HG02885 (cell line): ENCODE results near the gene FMNL2.

Experiments
- ATAC-seq: cut with Tn5 transposase; IDR thresholded peaks from one replicate; pipeline ENCODE4 v1.9.1; 2021; ENCODE audit warnings: mild to moderate bottlenecking; ENCODE audit not compliant: unreplicated experiment, poor library complexity

Gene FMNL2

DNA sequence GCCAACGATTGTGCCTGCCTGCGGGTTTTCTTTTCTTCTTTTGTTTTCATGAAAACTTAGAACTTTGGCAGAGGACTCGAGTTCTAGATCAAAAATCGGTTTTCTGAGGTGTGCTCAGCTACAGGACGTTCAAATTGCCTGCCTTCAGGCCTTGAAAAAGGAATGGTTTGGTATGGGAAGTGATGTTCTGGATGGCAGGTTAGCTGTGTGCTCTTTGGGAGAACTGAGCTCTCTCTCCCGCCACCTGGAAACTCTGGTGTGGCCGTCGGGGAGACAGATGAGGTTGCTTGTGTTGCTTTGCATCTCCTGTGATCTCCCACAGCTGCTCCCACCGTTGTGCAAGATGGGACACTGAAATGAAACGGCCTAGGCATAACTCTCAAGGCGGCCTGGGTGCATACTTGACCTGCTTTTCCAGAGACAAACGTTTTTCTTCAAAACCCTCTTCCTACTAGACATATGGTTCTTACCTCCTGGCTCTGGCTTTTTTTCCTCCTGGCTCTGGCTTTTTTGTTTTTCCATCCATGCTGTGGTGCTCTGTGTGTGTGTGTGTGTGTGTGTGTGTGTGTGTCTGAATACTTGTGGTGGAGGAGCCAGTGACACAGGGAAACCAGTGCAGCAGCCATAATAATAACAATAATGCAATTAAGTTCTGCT, 2.0 kb downstream of the FMNL2 start:
- ATAC-seq: no peak

DNA sequence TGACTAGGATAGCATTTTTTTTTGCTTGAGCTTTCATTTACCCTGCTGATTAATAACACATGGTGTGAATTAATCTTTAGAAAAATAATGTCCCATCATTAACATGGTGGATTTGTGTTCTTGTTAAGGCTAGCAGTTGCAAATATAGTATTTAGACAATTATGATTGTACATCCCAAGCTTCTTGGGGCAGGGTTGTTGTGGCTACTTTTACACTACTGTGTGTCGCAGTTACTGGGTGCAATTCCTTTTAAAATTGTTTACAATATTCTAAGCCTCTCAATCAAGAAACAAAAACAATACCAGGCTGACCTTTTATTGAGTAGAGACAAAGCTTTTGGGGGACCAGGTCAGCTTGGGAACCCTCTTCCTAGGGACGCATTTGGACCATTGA, 2.5 kb downstream of the FMNL2 start:
- no peak for ATAC-seq

DNA sequence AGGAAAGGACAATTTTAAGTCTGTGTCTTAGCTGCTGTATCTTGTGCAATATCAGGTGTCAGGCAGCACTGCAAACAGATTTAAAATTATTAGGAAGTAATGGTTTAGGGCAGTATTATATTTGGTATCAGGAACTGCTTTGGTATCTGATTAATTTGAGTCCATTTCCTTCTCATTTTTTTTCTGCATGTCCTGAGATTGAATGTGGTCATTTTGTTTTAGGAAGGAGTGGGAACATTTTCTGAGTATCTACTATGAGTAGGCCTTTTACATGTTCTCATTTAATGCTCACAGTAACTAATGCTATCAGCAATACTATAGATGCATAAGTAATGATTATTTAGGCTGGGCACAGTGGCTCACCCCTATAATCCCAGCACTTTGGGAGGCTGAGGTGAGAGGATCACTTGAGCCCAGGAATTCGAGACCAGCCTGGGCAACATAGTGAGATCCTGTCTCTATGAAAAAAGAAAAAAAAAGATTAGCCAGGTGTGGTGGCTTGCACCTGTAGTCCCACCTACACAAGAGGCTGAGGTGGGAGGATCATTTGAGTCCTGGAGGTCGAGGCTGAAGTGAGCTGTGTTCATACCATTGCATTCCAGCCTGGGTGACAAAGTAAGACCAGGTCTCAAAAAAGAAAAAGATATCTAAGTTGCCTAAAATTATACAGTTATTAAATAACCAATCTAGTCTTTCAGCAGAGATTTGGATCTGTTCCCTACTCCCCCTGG, 4.7 kb downstream of the FMNL2 start:
- ATAC-seq: no peak

- ATAC-seq: no peak
Measured at GRCh38 chr2:152342259-152343046, 7.5 kb downstream of the FMNL2 start.

GRCh38 chr2:152343426-152343825, 8.5 kb downstream of the FMNL2 start:
- no peak for ATAC-seq

DNA sequence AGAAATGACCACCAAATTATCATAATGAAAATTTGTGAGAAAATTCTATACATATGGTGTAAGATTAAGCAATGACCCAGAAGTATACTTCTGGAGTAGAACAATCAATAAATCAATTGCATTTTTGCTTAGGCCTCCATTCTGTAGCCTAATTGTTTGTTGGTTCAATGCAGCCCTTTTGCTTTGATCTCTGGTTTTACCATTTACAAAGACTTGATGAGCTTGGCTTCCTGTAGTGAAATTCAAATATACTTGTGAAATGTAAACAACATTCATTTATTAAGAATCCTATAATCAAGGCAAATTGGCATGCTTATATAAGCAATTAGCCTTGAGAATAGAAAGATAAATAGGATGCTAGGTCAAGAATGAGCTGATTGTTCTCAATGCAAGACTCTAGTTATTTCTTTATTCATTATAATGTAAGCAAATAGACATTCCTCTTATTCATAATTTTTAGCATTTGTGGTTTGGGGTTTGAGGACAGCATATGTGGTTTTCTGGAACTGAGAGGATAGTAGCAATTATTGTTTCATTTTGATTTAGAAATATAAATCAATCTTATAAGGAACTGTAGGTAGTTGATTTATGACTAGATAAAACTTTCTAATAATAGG, 9.7 kb downstream of the FMNL2 start:
- no peak for ATAC-seq

GRCh38 chr2:152347076-152347475, 12.1 kb downstream of the FMNL2 start:
- no peak for ATAC-seq

DNA sequence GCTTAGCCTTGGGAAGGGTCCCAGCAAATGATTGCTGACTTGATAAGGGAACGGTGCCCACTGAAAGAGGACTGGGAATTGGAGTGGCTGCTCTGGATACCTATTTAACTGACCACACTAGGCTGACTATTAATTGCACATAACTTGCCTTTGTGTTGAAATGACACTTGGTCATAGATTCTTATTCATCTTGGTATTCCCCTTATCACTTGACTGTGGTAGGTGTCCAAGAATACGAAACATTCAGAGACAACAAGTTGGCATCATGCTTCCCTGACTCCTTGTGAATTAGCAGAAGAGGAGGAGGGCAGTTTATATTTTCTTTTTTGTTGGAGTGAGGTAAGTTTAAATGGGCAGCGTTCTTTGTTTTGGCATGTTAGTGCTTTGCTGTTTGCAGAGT, 13.4 kb downstream of the FMNL2 start:
- no peak for ATAC-seq

- ATAC-seq: no peak
Measured at GRCh38 chr2:152349416-152349815, 14.4 kb downstream of the FMNL2 start.

DNA sequence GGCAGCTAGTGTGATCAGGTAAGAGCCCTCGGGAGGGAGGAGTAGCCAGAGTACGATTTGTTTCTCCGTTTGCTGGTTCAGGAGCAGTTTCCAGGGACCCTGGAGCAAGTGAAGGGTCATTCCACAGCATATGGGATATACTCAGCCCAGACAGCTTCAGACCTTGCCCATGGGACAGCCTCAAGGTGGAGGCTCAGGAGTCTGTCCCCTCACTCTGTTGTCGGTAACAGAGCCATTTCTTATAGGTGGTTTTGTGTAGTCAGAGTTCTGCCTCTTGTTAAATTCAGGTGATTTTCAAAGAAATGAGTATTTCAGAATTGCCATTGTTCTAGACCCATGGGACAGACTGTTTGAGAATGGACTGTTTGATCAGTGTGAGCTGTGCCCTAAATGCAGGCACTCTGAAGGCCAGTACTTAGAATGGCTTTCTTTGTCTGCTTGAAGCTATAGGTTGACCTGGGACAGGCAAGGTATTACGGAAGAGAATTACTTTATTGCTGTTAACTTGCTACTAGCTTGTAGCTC, 15.2 kb downstream of the FMNL2 start:
- no peak for ATAC-seq

- ATAC-seq: no peak
Measured at GRCh38 chr2:152352616-152353015, 17.6 kb downstream of the FMNL2 start.

DNA sequence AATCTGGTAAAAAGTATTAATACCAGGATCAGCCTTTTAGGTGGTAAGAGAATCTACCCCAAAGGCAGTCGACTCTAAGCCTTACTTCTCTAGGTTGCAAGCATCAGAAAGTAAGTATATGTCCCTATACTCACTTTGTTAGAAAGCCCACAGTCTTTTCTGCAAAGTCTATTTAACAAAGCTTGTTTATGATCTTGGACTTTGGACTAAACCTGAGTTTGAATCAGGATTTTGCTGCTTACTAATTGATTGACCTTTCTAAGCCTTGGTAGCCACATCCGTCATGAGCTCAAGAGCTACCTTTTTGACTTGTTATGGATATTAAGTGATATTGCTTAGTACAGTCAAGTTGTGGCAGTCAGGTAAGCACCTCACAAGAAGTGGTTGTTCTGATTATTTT, 18.4 kb downstream of the FMNL2 start:
- ATAC-seq: no peak

DNA sequence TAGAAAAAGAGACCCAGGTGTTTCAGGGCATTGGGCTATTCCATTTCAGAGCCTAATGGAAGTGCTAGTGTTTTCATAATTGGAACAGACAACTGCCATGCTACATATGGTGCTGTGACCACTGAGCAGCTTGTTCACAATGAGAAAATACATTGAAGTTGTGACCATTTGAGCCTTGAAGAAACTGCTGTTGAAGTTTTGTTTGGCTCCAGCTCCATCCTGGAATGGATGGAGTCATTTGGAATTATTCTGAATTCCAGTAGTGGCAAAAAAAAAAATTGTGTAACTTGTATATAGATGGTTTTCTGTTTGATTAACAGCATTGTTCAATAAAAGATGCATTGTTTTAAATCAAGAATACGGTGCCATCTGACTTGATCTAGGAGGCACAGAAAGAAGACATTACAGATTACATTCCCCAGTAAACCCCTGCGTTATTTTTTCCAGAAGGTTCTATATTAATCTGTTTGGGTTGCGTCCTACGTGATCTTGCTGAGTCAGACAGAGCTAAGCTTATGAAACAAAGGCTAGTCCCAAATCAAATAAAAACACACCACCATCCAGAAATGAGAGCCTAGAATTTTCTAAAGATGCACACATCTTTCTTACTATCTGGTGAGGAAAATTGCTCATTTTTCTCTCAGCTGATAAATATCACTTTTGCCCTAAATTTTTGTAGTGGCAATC, 19.2 kb downstream of the FMNL2 start:
- ATAC-seq: no peak

DNA sequence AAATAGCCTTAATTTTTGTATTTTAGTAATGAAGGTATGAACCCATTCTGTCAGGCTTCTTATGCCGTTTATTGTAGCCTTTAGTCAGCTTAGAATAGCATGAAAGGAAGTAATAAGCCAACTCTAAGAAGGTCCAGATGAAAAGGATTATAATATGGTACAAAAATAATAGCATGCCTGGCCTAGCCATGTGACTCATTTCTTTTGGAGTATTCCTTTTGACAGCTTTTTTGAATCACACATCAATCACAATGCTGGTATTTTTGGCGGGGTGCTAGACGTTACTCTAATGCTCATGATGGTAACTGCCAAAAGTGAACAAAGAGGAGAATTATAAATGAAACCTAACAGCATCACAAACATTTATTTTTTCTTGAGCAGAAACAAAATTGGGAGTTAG, 19.9 kb downstream of the FMNL2 start:
- ATAC-seq: no peak

DNA sequence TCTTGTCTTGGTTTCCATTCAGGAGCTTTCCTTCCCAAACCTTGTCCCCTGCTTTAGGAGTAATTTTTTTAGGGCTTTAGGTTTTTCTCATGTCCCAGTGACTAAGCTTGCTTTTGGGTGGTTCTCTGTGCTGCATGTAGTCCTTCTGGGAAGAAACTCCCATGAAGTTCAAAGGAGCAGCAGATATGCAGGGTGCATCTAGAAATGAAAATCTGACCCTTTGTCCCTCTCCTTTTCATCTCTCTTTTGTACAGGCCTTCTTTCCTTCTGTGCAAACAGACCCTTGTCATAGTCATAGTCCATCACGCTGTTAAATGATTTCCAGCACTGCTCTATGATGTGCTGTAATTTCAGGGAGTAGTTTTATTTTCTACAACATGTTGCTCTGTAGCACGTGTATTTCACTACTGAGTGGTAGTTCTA, 20.4 kb downstream of the FMNL2 start:
- no peak for ATAC-seq

- peak; percentile 79 for ATAC-seq
Measured at GRCh38 chr2:152359573-152360363, 24.8 kb downstream of the FMNL2 start.

DNA sequence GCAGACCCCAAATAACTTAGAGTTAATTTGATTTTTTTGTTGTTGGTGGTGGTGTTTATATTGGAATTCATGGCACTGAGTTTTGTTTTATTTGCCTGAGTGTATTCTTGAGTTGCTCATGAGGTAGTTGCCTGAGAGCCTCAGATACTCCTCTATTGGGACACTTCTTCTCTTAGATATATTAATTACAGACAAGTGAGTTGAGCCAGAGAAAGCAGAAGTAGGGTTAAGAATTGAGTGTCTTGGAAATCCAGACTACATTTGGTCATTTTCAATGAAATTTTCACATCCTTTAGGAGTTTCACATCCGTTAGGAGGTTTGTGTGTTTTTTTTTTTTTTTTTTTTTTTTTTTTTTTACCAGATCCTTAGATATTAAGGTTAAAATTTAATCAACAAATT, 29.0 kb downstream of the FMNL2 start:
- ATAC-seq: no peak

GRCh38 chr2:152367547-152368390, 32.8 kb downstream of the FMNL2 start:
- peak; percentile 97 for ATAC-seq
